WERI-Rb-1 (cell line): ENCODE measurements around the gene MROH8.

Experiments
- DNase-seq: peaks from one replicate; pipeline ENCODE4 v3.0.0-alpha.2; 2020
- H3K27ac ChIP-seq: fragments of 250-450 bp; sonication (Bioruptor Pico); 2 replicates; pipeline ENCODE4 v1.5.1; 2020; ENCODE audit warnings: mild to moderate bottlenecking, moderate library complexity
- H3K27me3 ChIP-seq: fragments of 250-450 bp; sonication (Bioruptor Pico); 2 replicates; pipeline ENCODE4 v1.5.1; 2021; ENCODE audit warnings: mild to moderate bottlenecking, low read depth, moderate library complexity; ENCODE audit not compliant: insufficient read depth, severe bottlenecking
- H3K36me3 ChIP-seq: fragments of 250-450 bp; sonication (Bioruptor Pico); 2 replicates; pipeline ENCODE4 v1.5.1; 2020; ENCODE audit warnings: mild to moderate bottlenecking, moderate library complexity
- H3K4me3 ChIP-seq: 2 replicates; pipeline ENCODE4 v1.5.1; 2011; ENCODE audit warnings: low read depth, mild to moderate bottlenecking, control low read depth, low read length
- H3K9me3 ChIP-seq: fragments of 250-450 bp; sonication (Bioruptor Pico); 2 replicates; pipeline ENCODE4 v1.5.1; 2021; ENCODE audit warnings: mild to moderate bottlenecking, moderate library complexity; ENCODE audit not compliant: severe bottlenecking
- TF ChIP-seq, protein P1 (sequence below): IDR thresholded peaks from 2 replicates; pipeline ENCODE4 v1.5.1; 2011; ENCODE audit warnings: low read depth, mild to moderate bottlenecking, control low read depth, inconsistent platforms, low read length

The MROH8 gene

DNA sequence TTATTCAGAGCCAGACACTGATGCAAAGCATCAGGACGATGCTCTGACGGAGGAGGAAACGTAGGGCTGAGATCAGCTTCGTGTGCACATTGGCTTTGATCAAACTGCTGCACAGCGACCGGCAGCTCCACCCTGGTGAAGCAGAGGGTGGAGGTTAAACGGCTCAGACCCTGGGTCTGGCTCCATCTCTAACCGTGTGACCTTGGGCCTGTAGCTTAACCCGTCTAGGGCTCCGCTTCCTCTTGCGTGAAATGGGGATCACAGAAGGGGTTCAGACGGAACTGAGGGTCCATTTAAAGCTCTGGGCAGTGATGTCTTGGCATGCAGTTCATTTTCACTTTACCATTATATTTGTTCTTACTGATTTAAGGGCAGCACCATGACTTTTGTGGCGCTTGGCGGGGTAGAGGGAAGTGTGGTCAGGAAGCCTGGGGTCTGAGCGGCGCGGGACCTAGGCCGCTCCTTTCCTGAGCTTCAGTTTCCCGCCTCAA is 84.2 kb downstream of the MROH8 start:
- no peaks in the 10 kb centered on the region for H3K9me3 ChIP-seq
- H3K27me3 ChIP-seq, result no peaks in the 10 kb centered on the region
- peak overlapping the region; percentile 77 for H3K4me3 ChIP-seq
- H3K36me3 ChIP-seq, result peaks cover 42% of the 10 kb centered on the region
- DNase-seq, result peak; percentile 27
- TF ChIP-seq, protein P1, sequence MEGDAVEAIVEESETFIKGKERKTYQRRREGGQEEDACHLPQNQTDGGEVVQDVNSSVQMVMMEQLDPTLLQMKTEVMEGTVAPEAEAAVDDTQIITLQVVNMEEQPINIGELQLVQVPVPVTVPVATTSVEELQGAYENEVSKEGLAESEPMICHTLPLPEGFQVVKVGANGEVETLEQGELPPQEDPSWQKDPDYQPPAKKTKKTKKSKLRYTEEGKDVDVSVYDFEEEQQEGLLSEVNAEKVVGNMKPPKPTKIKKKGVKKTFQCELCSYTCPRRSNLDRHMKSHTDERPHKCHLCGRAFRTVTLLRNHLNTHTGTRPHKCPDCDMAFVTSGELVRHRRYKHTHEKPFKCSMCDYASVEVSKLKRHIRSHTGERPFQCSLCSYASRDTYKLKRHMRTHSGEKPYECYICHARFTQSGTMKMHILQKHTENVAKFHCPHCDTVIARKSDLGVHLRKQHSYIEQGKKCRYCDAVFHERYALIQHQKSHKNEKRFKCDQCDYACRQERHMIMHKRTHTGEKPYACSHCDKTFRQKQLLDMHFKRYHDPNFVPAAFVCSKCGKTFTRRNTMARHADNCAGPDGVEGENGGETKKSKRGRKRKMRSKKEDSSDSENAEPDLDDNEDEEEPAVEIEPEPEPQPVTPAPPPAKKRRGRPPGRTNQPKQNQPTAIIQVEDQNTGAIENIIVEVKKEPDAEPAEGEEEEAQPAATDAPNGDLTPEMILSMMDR, result no peak
- H3K27ac ChIP-seq, result peak overlapping the region; percentile 100

DNA sequence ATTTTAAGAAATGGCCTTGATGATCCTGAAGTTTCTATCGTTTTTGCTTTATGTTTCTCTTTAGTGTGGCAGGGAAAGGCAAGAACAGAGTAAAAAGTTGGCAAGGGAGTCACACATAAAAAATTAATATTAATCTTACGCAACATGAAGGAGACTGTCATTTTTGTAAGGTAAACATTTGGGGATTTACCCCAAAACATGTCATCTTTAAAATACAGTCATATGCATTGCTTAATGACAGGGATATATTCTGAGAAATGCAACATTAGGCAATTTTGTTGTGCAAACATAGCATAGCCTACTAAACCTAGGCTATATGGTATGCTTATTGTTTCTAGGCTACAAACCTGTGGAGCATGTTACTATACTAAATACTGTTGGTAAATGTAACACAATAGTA is 88.9 kb downstream of the MROH8 start:
- no peak overlapping the region for H3K4me3 ChIP-seq
- no peak overlapping the region for H3K27ac ChIP-seq
- H3K36me3 ChIP-seq, result peaks cover 81% of the 10 kb centered on the region
- TF ChIP-seq, protein P1, result no peak
- no peaks in the 10 kb centered on the region for H3K27me3 ChIP-seq
- H3K9me3 ChIP-seq, result no peaks in the 10 kb centered on the region
- DNase-seq, result no peak

DNA sequence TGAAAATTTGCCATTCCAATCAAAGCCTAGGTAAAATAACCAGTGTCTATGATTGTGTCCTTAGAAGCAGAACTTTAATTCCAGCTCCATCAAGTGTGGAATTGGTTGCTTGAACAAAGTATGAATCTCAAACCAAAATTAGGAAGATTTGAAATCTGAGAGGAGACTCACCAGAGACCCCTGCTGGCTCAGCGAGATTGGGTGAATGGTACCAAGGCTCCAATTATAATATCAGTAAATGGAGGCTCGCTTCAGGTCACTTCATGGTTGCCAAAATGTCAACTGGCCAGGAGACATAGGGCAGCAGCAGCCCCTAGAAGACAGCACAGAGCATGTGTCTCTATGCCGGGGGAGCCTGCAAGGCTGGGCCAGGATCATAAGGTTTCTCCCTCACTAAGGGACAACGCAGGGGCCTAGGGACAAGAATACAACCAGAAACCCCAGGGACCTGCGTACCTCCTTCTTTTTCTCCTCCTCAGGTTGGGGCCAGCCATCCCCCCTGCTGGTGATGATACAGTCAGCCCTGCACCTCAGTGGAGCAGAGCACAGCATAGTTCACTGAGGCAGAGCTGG is 97.5 kb downstream of the MROH8 start:
- DNase-seq, result no peak
- TF ChIP-seq, protein P1, result peak; percentile 22; the same call in 1 of the 2 replicates
- H3K4me3 ChIP-seq, result no peak overlapping the region
- no peaks in the 10 kb centered on the region for H3K9me3 ChIP-seq
- peaks cover 66% of the 10 kb centered on the region for H3K36me3 ChIP-seq
- H3K27me3 ChIP-seq, result no peaks in the 10 kb centered on the region
- no peak overlapping the region for H3K27ac ChIP-seq

DNA sequence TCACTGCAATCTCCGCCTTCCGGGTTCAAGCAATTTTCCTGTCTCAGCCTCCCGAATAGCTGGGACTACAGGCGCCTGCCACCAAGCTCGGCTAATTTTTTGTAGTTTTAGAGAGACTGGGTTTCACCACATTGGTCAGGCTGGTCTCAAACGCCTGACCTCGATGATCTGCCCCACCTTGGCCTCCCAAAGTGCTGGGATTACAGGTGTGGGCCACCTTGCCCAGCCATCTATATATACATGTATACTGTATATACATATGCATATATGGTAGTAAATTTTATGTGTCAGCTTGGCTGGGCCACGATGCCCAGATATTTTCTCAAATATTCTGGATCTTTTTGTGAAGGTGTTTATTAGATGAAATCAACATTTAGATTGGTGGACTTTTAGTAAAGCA is 102.3 kb downstream of the MROH8 start:
- no peaks in the 10 kb centered on the region for H3K9me3 ChIP-seq
- H3K27ac ChIP-seq, result no peak overlapping the region
- no peaks in the 10 kb centered on the region for H3K27me3 ChIP-seq
- DNase-seq, result no peak
- H3K4me3 ChIP-seq, result no peak overlapping the region
- TF ChIP-seq, protein P1, result no peak
- H3K36me3 ChIP-seq, result peaks cover 53% of the 10 kb centered on the region

DNA sequence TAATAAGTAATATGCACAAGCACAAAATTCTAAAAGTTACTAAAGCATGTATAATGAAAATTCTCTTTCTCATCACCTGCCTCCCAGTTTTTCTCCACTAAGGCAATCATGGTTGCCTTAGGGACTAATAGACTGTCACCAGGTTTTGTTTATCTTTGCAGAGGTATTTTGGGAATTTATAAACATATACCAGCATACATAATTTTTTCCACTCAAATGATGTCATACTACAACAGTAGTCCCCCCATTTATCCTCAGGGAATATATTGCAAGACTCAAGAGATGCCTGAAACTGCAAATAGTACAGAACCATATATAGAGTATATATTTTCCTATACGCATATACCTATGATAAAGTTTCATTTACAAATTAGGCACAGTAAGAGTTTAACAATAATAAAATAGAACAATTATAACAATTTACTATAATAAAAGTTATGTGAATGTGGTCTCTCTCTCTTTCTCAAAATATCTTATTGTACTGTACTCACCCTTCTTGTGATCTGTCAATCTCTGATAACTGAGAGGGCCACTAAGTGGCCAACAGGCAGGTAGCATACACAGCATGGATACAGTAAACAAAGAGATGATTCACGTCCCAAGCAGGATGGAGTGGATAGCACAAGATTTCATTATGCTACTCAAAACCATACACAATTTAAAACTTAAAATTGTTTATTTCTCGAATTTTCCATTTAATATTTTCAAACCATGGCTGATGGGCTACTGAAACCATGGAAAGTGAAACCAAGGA is 103.2 kb downstream of the MROH8 start:
- H3K36me3 ChIP-seq, result peaks cover 48% of the 10 kb centered on the region
- no peaks in the 10 kb centered on the region for H3K27me3 ChIP-seq
- no peak overlapping the region for H3K4me3 ChIP-seq
- no peak for DNase-seq
- no peaks in the 10 kb centered on the region for H3K9me3 ChIP-seq
- TF ChIP-seq, protein P1, result no peak
- no peak overlapping the region for H3K27ac ChIP-seq
